ENCODE measurements around the gene PTH2.
A peak's percentile ranks its signal among the peaks of the same experiment; 100 is the strongest.

Gene PTH2

GRCh38 chr19:49430678-49431329 is 7.6 kb upstream of the PTH2 start:
- DNase-seq = no peak

GRCh38 chr19:49430172-49430677 is 7.0 kb upstream of the PTH2 start:
- DNase-seq = no peak

- no peak for DNase-seq
These were observed 5.6 kb upstream of the PTH2 start for GRCh38 chr19:49428547-49429451.

- DNase-seq = no peak
These were observed 4.8 kb upstream of the PTH2 start for GRCh38 chr19:49427855-49428546.

GRCh38 chr19:49427339-49427738 is 4.1 kb upstream of the PTH2 start:
- DNase-seq = no peak

GRCh38 chr19:49425922-49426592 is 2.8 kb upstream of the PTH2 start:
- DNase-seq = no peak

GRCh38 chr19:49425178-49425577 is 1.9 kb upstream of the PTH2 start, which contains the start of gene GFY:
Gene GFY (plus strand): TSS chr19:49425388. CDS start chr19:49426431, 1,043 bp downstream.
- no peak for DNase-seq

GRCh38 chr19:49423985-49424303 is 703 bp upstream of the PTH2 start:
- no peak for DNase-seq

- peak; percentile 31 to 60 for DNase-seq
These were observed 702 bp downstream of the PTH2 start for GRCh38 chr19:49422407-49423070.

- DNase-seq = no peak
These were observed 1.4 kb downstream of the PTH2 start for GRCh38 chr19:49421878-49422202.

- DNase-seq = peak in 1 of 2 donors; percentile 44
These were observed 2.0 kb downstream of the PTH2 start for GRCh38 chr19:49421039-49421877.

GRCh38 chr19:49420227-49420626 is 3.0 kb downstream of the PTH2 start:
- no peak for DNase-seq

- DNase-seq = no peak
These were observed 4.1 kb downstream of the PTH2 start for GRCh38 chr19:49419173-49419572.

- DNase-seq = no peak
These were observed 4.7 kb downstream of the PTH2 start for GRCh38 chr19:49418511-49418910.

- DNase-seq = no peak
These were observed 6.2 kb downstream of the PTH2 start for GRCh38 chr19:49417088-49417487.

- no peak for DNase-seq
These were observed 7.4 kb downstream of the PTH2 start for GRCh38 chr19:49415810-49416200.

- no peak for DNase-seq
These were observed 8.0 kb downstream of the PTH2 start for GRCh38 chr19:49415102-49415809.

- DNase-seq = no peak
These were observed 9.0 kb downstream of the PTH2 start for GRCh38 chr19:49414256-49414655.

GRCh38 chr19:49413348-49413747 is 9.9 kb downstream of the PTH2 start:
- DNase-seq = no peak

- DNase-seq = no peak
These were observed 11.4 kb downstream of the PTH2 start for GRCh38 chr19:49411681-49412326.

Measured in stimulated activated CD4-positive, alpha-beta T cell treated with anti-CD3 and anti-CD28 coated beads, Interleukin-2, amount 100 ng/mL, for 48 hours (primary cell).